DMS53 treated with DMSO at 0.1 percent for 48 hours (cell line): Measurements from ENCODE around the gene NABP2.

ENCODE experiments used
- DNase-seq: peaks from one replicate; lab custom pipeline; 2025; ENCODE audit not compliant: unreplicated experiment; lab: John Stamatoyannopoulos, UW

NABP2 gene

DNA sequence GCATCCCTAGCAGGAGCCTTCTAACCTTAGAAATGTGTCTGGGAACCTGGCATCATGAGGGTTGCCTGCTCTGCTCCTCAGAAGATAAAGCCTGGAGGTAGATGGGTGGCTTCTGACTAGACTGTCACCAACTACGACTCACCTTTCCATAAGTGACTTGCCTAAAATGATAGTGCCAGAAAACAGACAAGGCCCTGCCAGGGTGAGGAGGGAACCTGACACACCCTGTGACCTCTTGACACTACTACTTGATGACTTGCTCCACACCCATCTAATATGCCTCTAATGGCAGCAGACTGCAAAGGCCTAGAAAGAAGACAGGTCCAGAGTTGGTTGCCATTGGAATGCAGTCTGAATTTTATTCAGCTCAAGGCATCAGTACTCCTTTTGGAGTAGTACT, 11.8 kb upstream of the NABP2 start:
- no peak for DNase-seq

DNA sequence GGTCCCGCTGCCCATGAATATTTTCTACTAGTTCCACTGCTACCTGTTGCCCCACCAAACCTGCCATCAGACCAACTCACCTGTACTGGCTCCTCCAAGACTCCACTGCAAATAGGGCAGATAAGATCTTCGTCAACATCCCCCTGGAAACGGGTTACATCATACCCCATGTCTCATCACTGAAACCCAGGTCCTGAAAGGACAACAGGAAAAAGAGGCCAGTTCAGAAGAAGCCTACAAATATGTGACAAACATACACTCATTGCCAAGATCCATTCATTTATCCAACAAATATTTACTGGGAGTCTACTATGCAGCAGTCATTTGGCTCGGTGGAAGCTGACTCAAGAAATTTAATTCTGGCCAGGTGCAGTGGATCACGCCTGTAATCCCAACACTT, 10.3 kb upstream of the NABP2 start:
- no peak for DNase-seq

DNA sequence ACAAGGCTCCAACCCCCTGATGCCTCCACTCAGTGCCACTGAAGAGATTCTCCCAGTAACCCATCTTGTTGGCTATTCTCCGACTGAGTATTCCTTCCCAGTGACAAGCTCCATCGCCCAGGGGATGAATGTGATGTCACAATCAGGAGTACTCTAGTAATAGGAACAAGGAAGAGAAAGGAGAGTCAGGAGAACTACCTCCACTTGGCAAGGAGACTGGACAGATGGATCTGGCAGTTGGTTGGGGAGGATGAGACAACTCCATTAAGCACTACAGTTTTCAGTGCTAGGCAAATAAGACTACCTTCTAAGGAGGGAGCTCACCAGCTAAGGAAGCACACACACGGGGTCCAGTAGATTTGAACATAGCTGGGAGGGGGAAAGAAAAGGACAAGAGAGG, 7.7 kb upstream of the NABP2 start:
- no peak for DNase-seq

DNA sequence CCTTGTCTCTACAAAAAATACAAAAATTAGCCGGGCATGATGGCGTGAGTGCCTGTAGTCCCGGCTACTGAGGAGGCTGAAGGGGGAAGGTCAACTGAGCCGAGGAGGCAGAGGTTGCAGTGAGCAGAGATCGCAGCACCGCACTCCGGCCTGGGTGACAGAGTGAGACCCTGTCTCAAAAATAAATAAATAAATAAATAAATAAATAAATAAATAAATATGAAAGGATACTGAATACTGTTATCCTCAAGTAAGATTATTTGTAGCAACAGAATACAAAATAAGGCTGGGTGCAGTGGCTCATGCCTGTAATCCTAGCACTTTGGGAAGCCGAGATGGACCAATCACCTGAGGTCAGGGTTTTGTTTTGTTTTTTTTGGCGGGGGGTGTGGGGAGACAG, 4.3 kb upstream of the NABP2 start:
- DNase-seq, result no peak

DNA sequence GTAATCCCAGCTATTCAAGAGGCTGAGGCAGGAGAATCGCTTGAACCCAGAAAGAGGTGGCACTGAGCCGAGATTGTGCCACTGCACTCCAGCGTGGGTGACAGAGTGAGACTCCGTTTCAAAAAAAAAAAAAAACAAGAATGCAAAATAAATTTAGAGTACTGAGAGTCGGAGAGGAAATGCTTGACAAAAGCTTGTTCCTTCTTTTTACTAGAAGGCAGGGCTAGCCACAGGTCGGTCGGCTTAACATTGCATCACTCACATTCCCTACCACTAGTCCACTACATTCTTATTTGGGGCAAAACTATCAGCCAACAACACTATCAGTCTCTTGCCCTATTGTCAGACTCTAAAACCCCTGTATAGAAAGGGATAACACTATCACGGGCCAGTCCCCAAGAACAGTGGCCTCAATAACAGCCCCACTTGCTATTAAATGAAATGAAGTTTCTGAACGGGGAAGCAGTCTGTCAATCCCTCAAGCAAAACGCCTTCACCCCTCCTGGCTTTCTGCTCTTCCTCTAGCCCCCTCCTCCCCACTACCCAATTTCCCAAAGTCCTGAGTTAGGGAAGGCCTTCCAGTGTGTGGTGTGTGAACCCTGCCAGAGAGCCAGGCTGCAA, 3.4 kb upstream of the NABP2 start:
- no peak for DNase-seq

DNA sequence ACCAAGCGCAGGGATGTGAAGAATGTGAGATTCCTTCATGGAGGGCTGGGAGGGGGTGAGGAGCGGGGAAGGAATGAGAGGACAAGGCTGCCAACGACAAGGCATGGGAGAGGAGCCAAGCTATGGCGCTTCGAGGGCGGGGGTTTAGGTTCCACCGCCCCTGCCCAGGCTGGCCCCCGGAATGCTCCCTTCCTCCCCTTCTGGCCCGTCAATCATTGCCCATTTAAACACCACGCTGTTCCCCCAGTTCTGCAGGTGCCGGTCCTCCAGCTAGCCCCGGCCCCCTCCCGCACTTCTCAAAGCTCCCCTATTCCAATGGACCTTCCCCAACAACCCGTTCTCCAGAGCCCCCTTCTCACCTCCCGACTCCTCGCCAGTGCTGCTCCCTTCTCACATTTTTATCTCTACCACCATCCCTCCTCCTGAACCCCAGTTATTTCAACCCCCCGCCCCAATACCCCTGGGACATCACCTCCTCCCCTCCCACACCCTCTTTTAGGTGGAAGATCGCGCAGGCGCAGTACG, 2.8 kb upstream of the NABP2 start:
- DNase-seq, result no peak

DNA sequence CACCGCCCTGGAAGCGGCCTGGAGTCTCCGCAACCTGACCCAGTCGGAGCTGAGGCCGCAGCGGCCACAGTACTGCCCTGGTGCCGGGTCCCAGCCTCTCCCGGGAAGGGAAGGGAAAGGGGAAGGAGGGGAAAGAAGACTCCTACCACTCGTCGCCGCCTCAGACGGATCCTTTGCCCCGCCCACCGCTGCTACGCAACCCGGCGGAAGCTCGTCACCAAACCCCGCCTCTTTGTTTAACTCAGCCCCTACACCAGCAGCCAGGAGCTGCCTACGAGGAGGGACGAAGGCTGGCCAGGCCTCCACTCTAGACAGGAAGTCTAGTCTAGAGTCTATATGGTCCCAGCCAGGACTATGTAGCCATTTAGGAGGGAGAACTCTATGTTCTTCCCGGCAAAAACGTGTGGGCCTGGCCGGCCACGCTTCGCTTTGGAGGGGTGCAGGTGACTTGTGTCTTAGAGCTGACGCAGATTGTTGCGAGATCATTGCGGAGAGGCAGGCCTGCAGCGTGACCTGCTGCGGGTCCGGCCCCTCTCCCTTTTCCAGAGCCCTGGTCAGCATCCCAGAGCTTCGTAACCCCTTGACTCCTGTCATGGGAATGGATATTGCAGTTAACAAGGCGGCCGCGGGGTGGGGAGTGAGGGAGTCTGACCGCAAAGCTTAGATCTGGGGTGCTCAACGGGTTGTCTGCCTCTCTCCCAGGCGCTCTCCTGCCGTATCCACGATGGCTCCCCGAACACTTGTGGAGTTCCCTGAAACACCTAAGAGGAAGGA, 2.2 kb upstream of the NABP2 start, which contains the start of gene RNF41:
RNF41 (minus strand) TSS at position 166 of the 774 bp plus-strand sequence. CDS start 7,875 bp downstream, outside the sequence.
- DNase-seq, result peak; percentile 95

DNA sequence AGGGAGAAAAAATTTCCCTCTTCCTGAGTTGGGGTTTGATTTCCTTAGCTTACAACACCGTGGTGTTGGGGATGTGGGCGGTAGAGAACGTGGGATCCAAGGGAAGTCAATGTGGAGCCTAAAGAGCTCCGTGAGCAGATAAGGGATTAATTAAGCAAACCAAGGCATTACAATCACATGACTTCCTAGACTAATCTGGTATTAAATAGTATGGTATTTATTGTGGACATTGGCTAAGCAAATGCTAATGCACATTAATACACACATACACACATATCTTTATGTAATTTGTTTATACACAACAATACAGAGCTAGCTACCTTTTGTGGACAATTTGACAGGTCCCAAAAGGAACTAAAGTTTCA, 1.6 kb upstream of the NABP2 start:
- no peak for DNase-seq

DNA sequence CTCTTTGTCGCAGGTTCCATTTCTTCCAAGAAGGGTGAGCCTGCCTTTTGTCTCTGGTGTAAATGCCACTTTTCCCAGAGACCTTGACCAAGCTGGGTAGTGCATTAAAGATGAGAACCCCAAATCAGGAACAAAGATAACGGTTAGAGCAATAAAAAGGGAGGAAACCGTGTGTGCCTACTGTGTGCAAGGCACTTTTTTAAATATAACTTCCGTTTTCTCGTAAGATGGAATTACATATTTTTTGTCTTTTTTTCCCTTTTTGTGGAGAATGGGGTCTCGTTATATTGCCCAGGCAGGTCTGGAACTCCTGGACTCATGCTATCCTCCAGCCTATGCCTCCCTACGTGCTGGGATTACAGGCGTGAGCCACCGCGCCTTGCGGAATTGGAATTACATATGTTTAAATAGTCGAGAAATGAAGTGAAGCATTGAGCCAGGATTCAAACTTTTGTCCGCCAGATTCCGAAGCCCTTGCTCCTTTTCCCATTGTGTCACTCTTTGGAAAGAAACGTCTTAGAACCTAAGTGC, 506 bp upstream of the NABP2 start:
- DNase-seq, result no peak

DNA sequence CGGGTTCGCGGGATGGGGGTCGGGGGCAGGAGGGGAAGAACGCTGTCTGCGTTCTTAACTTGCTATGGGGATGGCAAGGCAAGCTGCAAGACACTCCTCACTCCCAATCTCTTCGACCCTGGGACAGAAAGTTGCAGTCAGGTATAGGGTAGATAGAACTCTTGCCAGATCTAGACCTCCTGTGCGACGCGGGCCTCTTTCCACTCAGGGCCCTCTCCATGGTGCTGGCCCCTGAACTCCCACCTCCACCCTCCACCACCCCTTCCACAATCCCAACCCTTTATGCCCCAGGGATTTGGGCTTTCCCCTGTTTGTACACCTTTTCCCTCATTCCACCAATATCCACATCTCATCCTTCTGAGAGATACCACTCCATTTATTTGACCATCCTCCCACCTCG, 812 bp downstream of the NABP2 start:
- DNase-seq, result no peak

DNA sequence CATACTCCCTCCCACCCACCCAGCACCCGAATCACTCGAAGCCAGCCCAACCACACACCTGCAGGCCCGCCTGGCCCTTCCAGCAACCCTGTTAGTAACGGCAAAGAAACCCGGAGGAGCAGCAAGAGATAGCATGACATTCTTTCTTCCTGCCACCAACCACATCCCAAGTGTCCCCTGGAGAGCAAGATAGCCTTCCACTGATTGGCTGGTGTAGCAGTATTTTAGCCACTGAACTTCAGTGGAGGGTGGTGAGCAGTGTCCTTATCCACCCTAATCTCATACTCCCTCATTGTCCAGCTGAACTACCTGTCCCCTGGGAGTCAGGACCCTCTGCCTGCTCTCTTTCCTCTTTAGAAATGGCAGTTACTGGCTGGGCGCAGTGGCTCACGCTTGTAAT, 4.9 kb downstream of the NABP2 start:
- no peak for DNase-seq

DNA sequence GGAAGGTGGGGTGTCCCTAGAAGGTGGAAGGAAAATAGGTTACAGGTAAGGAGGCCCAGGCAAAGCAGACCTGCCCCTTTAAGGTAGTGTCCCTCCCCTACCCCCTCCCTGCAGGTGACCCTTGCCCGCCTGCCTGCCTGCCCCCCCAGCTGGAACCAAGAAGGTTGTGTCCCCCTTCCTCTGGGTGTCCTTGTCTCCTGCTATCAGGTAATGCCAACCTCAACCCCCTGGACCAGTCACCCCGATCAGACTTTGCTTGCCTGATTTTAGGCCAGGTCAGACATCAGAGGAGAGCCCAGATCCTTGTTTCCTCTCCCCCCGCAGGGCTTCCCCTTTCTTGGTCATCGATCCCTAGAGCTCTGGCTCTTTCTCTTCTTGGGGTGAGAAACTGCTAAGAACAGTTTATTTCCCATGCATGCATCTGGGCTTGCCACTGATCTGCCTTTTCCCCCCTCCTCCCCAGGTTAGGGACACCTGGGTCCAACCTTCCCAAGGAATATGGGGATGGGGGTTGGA, 5.8 kb downstream of the NABP2 start, which contains the start of gene SLC39A5:
SLC39A5 (plus strand) TSS at position 136 of the 516 bp plus-strand sequence. CDS start 1,224 bp downstream, outside the sequence.
- no peak for DNase-seq

DNA sequence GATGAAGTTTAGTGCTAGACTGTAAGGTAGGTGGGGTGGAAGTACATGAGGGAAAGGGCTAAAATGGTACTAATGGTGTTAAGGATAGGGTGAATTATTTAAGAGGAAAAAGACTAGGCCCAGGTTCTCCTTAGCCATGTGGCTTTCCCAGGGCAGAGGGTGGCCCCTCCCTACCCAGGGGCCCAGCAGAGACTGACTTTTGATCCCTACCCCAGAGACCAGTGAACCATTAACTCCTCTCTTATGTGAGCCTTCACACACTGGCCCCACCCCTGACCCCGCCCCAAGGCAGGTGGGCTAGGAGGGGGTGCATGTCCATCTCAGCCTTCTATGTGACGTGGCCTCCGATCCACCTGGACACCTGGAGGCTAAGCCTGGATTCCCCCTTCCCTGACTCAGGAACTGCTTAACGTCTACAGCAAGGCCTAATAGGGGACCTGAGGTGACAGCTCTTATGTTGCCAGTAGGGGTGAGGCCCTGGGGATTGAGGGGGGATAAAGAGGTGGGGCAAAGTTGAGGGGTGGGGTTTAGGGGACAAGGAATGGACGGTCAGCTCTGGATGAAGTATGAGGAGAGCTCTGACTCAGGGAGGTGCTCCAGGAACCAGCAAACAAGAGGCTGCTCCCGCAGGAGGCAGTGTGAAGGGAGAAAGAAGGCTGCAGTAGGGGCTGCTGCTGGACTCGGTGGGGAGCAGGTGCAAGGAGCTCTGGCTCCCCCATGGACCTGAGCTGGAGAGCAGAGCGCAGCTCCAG, 6.5 kb downstream of the NABP2 start:
- peak; percentile 30 for DNase-seq

DNA sequence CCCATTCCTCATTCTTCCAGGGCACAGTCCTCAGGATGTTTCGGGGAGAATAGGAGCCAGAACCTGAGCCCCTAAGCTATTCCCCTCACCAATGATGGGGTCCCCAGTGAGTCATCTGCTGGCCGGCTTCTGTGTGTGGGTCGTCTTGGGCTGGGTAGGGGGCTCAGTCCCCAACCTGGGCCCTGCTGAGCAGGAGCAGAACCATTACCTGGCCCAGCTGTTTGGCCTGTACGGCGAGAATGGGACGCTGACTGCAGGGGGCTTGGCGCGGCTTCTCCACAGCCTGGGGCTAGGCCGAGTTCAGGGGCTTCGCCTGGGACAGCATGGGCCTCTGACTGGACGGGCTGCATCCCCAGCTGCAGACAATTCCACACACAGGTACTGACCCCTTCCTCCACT, 7.0 kb downstream of the NABP2 start:
- DNase-seq, result no peak

DNA sequence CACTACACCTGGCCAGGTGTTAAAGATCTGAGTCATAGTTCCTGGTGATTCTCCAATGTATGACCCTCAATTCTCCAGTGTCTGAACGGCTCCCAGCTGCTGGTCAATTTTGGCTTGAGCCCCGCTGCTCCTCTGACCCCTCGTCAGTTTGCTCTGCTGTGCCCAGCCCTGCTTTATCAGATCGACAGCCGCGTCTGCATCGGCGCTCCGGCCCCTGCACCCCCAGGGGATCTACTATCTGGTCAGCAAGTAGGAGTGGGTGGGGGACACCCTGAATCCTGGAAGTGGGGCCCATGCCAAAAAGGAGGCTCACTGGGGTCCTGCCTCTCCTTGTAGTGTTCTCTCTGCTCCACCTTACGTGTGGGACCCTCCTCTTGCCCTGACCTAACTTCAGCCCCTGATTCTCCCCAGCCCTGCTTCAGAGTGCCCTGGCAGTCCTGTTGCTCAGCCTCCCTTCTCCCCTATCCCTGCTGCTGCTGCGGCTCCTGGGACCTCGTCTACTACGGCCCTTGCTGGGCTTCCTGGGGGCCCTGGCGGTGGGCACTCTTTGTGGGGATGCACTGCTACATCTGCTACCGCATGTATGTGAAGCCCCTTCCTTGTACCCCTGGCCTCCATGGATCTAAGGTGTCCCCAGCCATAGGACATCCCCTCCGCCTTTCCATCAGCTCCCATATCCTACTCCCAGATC, 10.7 kb downstream of the NABP2 start:
- no peak for DNase-seq

DNA sequence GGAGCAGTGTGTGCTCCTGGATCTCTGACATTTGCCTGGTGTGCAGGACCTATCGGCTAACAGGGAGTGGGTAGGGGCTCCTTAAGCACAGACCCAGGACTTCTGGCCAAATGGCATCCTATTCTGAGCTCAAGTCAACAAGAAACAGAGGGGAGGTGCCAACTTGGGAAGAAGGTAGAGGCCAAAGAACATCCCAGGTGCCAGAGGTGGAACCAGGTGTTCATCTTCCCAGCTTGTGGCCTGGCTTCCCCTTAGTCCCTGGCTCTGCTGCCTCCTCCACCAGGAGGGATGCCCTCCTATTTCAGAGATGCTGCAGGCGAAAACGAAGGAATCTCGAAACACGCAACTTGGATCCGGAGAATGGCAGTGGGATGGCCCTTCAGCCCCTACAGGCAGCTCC, 11.9 kb downstream of the NABP2 start:
- no peak for DNase-seq

DNA sequence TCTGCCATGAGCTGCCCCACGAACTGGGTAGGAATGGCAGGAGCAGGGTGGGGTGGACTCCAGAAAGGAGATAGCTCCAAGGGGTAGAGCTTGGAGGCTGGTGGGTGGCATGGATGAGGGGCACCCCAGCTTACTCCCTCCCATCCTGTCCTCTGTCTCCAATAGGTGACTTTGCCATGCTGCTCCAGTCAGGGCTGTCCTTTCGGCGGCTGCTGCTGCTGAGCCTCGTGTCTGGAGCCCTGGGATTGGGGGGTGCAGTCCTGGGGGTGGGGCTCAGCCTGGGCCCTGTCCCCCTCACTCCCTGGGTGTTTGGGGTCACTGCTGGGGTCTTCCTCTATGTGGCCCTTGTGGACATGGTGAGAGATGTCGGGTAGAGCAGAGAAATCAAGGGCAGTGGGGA, 12.8 kb downstream of the NABP2 start:
- DNase-seq, result no peak

DNA sequence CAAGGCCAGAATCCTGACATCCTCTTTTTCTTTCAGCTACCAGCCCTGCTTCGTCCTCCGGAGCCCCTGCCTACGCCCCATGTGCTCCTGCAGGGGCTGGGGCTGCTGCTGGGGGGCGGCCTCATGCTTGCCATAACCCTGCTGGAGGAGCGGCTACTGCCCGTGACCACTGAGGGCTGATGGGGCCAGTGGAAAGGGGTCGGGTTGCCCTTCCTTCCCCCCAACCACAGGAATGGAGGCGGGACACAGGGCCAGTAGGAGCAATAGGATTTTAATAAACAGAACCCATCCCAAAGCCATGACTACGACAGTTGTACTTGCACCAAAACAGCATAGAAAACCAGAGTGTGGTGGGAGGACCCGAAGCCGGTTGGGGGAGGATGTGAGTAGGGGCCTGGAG, 13.4 kb downstream of the NABP2 start:
- DNase-seq, result no peak

DNA sequence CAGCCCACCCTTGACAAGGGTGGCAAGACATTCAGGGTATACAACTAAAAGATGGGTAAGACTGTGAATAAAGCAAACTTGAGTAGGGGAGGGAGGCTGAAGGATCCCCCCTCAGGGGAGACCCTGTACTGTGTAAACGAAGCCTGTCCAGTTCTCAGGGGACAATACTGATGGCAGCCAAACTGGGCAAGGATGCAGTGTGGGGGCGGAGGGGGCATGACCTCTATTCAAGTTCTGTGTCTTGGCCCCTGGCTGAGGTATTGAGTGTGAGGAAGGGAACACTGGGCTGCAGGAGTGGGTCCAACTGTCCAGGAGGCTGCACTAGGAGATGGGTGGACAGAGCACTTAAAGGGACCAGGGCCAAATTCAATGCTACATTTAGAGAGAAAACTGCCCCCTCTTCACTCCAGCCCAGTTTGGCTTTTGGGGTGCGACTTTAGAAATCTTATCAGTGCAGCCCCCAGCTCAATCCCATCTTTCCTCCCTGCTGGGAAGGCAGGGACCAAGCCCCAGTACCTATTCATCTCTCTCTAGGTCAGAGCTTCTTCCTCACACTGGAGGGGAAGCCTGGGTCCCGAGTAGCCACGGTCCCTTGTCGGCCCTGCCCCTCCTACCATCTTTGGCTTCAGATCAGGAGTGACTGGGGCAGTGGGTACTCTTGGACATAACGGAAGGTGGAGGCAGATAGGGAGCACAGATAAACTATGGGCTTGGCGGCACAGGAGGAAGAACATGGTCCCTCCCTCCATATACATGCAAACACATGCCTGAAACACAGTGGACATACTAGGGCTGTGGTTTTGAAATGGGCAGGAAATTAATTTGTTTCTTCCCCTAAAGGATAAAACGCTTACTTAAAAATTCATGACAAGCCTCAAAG, 17.5 kb downstream of the NABP2 start:
- no peak for DNase-seq

DNA sequence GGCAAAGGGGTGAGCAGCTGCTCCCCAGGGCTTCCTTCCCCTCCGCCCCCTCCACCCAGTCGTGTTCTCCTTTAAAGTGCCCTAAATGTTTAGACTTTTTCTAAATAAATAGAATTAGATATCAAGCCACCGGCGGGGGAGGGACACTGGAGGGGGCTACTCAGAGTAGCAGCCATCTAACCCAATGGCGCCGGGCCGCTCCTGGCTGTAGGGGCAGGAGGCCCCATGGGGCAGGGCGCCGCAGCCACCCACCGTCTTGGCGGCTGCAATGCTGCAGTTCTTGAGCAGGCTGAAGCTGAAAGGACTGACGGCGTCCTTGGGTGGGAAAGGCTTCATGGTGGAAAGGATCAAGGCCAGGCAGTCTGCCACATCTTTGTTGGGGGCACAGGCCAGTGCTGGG, 18.8 kb downstream of the NABP2 start:
- no peak for DNase-seq
